GM18867 (cell line): ENCODE data around the gene PRKCH.
"Not testable (repeated sequence)": the region's sequence is repeated elsewhere in the genome, so short reads cannot be mapped to it uniquely, and the experiment has no call there.

Experiments used
- ATAC-seq: cut with Tn5 transposase; IDR thresholded peaks from one replicate; pipeline ENCODE4 v1.9.1; 2021; ENCODE audit warnings: mild to moderate bottlenecking, moderate library complexity; ENCODE audit not compliant: unreplicated experiment

The PRKCH gene

GRCh38 chr14:61524936-61525292 is 203.5 kb downstream of the PRKCH start:
- ATAC-seq = no peak

- ATAC-seq = peak; percentile 68
These were observed 204.1 kb downstream of the PRKCH start for GRCh38 chr14:61525293-61526011.

- ATAC-seq = no peak
These were observed 205.3 kb downstream of the PRKCH start for GRCh38 chr14:61526405-61527312.

GRCh38 chr14:61527325-61528100 is 206.1 kb downstream of the PRKCH start:
- ATAC-seq = no peak

- ATAC-seq = no peak
These were observed 207.2 kb downstream of the PRKCH start for GRCh38 chr14:61528591-61529021.

- not testable (repeated sequence) for ATAC-seq
These were observed 208.0 kb downstream of the PRKCH start for GRCh38 chr14:61529360-61529759.

- no peak for ATAC-seq
These were observed 208.9 kb downstream of the PRKCH start for GRCh38 chr14:61530296-61530695.

GRCh38 chr14:61530896-61531295 is 209.5 kb downstream of the PRKCH start:
- ATAC-seq = no peak

GRCh38 chr14:61531465-61532122 is 210.2 kb downstream of the PRKCH start:
- no peak for ATAC-seq

GRCh38 chr14:61532123-61532505 is 210.7 kb downstream of the PRKCH start:
- ATAC-seq = no peak

GRCh38 chr14:61532763-61533162 is 211.4 kb downstream of the PRKCH start:
- ATAC-seq = no peak

- ATAC-seq = no peak
These were observed 212.3 kb downstream of the PRKCH start for GRCh38 chr14:61533513-61534255.

- no peak for ATAC-seq
These were observed 213.7 kb downstream of the PRKCH start for GRCh38 chr14:61535032-61535431.

- no peak for ATAC-seq
These were observed 214.1 kb downstream of the PRKCH start for GRCh38 chr14:61535458-61535857.

GRCh38 chr14:61536661-61537562 is 215.5 kb downstream of the PRKCH start:
- ATAC-seq = no peak

GRCh38 chr14:61537563-61538463 is 216.4 kb downstream of the PRKCH start:
- ATAC-seq = no peak

GRCh38 chr14:61538464-61539022 is 217.2 kb downstream of the PRKCH start:
- no peak for ATAC-seq

GRCh38 chr14:61539631-61540030 is 218.3 kb downstream of the PRKCH start:
- ATAC-seq = no peak
